Jurkat, Clone E6-1 (cell line): ENCODE data around the gene PANK3.

Source experiments
- DNase-seq: peaks from one replicate; pipeline ENCODE4 v3.0.0-alpha.2; 2011; ENCODE audit warnings: low read depth, low spot score
- H3K4me3 ChIP-seq: 2 replicates; pipeline ENCODE4 v1.5.1; 2011; ENCODE audit warnings: mild to moderate bottlenecking, low read length, control low read depth, moderate library complexity

Gene PANK3

GRCh38 chr5:168502563-168503237 lies 76.5 kb downstream of the PANK3 start:
- no peak for DNase-seq
- H3K4me3 ChIP-seq: no peak overlapping the region
